K562 (cell line): ENCODE data around the gene HEXIM2. TPM values are rescaled to one million over a fixed set of nuclear protein-coding genes. Genes with fewer than 3 reads are reported as not detected.
A peak's percentile ranks its signal among the peaks of the same experiment; 100 is the strongest.

Source experiments
- CBFA2T2 ChIP-seq: fragments of 450-650 bp; conservative IDR thresholded peaks from 2 replicates; pipeline ENCODE4 v1.6.1; 2017; ENCODE audit warnings: mild to moderate bottlenecking
- CBFA2T3 ChIP-seq: fragments of 450-650 bp; IDR thresholded peaks from 2 replicates; pipeline ENCODE4 v1.6.1; 2017
- CREM ChIP-seq: IDR thresholded peaks from 2 replicates; pipeline ENCODE4 v1.6.1; 2014; ENCODE audit warnings: antibody characterized with exemption, low read depth
- ETV1 ChIP-seq: fragments of 450-650 bp; conservative IDR thresholded peaks from 2 replicates; pipeline ENCODE4 v1.6.1; 2016; ENCODE audit warnings: missing genetic modification characterization, control low read depth, low read depth, missing compliant biosample characterization
- FOXJ3 ChIP-seq: sonication (generic); formaldehyde crosslinking; IDR thresholded peaks from 2 replicates; pipeline ENCODE4 v1.4.0; 2020; ENCODE audit warnings: mild to moderate bottlenecking, missing genetic modification reagents
- GTF2E2 ChIP-seq: fragments of 200-800 bp; sonication (Bioruptor generic); IDR thresholded peaks from 2 replicates; pipeline ENCODE4 v1.6.1; 2016; ENCODE audit warnings: missing genetic modification characterization, missing compliant biosample characterization
- HNRNPL ChIP-seq: fragments of 200-400 bp; formaldehyde crosslinking; IDR thresholded peaks from 2 replicates; pipeline ENCODE4 v1.6.1; 2017; ENCODE audit warnings: low read depth, mild to moderate bottlenecking, low read length
- KDM4B ChIP-seq, 2 experiments: fragments of 450-650 bp in 1 of 2; sonication (generic) in 1 of 2; IDR thresholded peaks; 2 replicates each; pipeline ENCODE4 v1.6.1; 2016 to 2017; ENCODE audit warnings: borderline replicate concordance in 2 of 2, antibody characterized with exemption in 1 of 2, low read depth in 1 of 2, mild to moderate bottlenecking in 1 of 2
- PHF21A ChIP-seq: fragments of 450-650 bp; IDR thresholded peaks from 2 replicates; pipeline ENCODE4 v1.6.1; 2017; ENCODE audit warnings: low read depth, borderline replicate concordance
- RFX7 ChIP-seq: fragments of 250-450 bp; sonication (Bioruptor Pico); IDR thresholded peaks from 2 replicates; pipeline ENCODE4 v1.5.1; 2021; ENCODE audit warnings: mild to moderate bottlenecking
- TAL1 ChIP-seq: fragments of 450-650 bp; IDR thresholded peaks from 2 replicates; pipeline ENCODE4 v1.6.1; 2016; ENCODE audit warnings: mild to moderate bottlenecking
- TCF7 ChIP-seq: sonication (generic); IDR thresholded peaks from 2 replicates; pipeline ENCODE4 v1.6.1; 2016; ENCODE audit warnings: antibody characterized with exemption, borderline replicate concordance
- ZNF347 ChIP-seq: fragments of 450-650 bp; formaldehyde crosslinking; IDR thresholded peaks from 2 replicates; pipeline ENCODE4 v1.4.0; 2020; ENCODE audit warnings: low read depth, mild to moderate bottlenecking, moderate library complexity
- ZNF696 ChIP-seq: fragments of 250-450 bp; sonication (Bioruptor Pico); conservative IDR thresholded peaks from 2 replicates; pipeline ENCODE4 v1.4.0; 2020; ENCODE audit warnings: mild to moderate bottlenecking, moderate library complexity
- ZNF764 ChIP-seq: fragments of 250-450 bp; sonication (Bioruptor Pico); IDR thresholded peaks from 2 replicates; pipeline ENCODE4 v1.4.0; 2020; ENCODE audit warnings: low read depth, mild to moderate bottlenecking, moderate library complexity
- polyA plus RNA-seq, 8 experiments: library from polyadenylated mRNA; depleted of rRNA in 4 of 8; stranded (reverse) in 5 of 8; unstranded in 3 of 8; fragments of >200 nt; fragmentation: Nextera tagmentation in 2 of 8; fragmentation: Illumina TruSeq in 1 of 8; extraction: Ambion mirVana in 2 of 8; extraction: Trizol in 1 of 8; gene quantifications; 2 replicates each; pipeline versions ENCODE4 v1.2.1 to v1.2.3, GENCODE V29; 2011 to 2014; ENCODE audit warnings: inconsistent platforms in 1 of 8, missing spikeins in 1 of 8
- total RNA-seq, 7 experiments: library from RNA; depleted of rRNA in 6 of 7; stranded (reverse); fragments of >200 nt in 6 of 7; fragmentation: Illumina TruSeq in 2 of 7; extraction: Trizol in 2 of 7; gene quantifications; 2 replicates each; pipeline versions ENCODE4 v1.2.1 to v1.2.3, GENCODE V29; 2011 to 2021; ENCODE audit warnings: low replicate concordance in 1 of 7
- TF ChIP-seq, protein P1 (sequence below): sonication (generic); IDR thresholded peaks from 2 replicates; pipeline ENCODE4 v1.6.1; 2016
- TF ChIP-seq, protein P2 (sequence below): fragments of 450-650 bp; formaldehyde crosslinking; IDR thresholded peaks from 2 replicates; pipeline ENCODE4 v1.4.0; 2022; ENCODE audit warnings: mild to moderate bottlenecking, moderate library complexity
- TF ChIP-seq, protein P3 (sequence below): fragments of 450-650 bp; IDR thresholded peaks from 2 replicates; pipeline ENCODE4 v1.7.0; 2016; ENCODE audit warnings: borderline replicate concordance
- TF ChIP-seq, protein P4 (sequence below): sonication (generic); formaldehyde crosslinking; IDR thresholded peaks from 2 replicates; pipeline ENCODE4 v1.8.0; 2022; ENCODE audit warnings: mild to moderate bottlenecking, low read depth, missing genetic modification reagents
- TF ChIP-seq, protein P5 (sequence below), 2 experiments: fragments of 450-650 bp; IDR thresholded peaks; 2 replicates each; pipeline ENCODE4 v1.6.1; 2016

Gene HEXIM2
- total and polyA plus RNA-seq, 9 of the 15 experiments (the other 6 are each of a cell fraction or from before 2014, with no cell fraction given), result 0.69 to 3.4 (median 1.1) TPM; not detected in 2

DNA sequence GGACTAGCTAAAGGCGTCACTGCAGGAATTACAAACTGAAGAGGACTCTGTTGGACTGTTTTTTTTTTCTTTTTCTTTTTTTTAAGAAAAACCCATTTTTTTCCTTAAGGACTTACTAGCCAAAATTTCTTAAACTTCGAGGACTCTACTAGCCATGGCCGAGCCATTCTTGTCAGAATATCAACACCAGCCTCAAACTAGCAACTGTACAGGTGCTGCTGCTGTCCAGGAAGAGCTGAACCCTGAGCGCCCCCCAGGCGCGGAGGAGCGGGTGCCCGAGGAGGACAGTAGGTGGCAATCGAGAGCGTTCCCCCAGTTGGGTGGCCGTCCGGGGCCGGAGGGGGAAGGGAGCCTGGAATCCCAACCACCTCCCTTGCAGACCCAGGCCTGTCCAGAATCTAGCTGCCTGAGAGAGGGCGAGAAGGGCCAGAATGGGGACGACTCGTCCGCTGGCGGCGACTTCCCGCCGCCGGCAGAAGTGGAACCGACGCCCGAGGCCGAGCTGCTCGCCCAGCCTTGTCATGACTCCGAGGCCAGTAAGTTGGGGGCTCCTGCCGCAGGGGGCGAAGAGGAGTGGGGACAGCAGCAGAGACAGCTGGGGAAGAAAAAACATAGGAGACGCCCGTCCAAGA, 12.5 kb upstream of the HEXIM2 start (continued):
- TF ChIP-seq, protein P1, sequence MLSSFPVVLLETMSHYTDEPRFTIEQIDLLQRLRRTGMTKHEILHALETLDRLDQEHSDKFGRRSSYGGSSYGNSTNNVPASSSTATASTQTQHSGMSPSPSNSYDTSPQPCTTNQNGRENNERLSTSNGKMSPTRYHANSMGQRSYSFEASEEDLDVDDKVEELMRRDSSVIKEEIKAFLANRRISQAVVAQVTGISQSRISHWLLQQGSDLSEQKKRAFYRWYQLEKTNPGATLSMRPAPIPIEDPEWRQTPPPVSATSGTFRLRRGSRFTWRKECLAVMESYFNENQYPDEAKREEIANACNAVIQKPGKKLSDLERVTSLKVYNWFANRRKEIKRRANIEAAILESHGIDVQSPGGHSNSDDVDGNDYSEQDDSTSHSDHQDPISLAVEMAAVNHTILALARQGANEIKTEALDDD, result 0 out of 2 replicates have a peak, but pooled peaks have one; percentile 9
- no peak for TF ChIP-seq GTF2E2
- TF ChIP-seq, protein P2, sequence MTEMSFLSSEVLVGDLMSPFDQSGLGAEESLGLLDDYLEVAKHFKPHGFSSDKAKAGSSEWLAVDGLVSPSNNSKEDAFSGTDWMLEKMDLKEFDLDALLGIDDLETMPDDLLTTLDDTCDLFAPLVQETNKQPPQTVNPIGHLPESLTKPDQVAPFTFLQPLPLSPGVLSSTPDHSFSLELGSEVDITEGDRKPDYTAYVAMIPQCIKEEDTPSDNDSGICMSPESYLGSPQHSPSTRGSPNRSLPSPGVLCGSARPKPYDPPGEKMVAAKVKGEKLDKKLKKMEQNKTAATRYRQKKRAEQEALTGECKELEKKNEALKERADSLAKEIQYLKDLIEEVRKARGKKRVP (CRISPR knock-in tag), result no peak
- TF ChIP-seq HNRNPL, result no peak
- TF ChIP-seq ZNF764 (CRISPR knock-in tag), result no peak
- TF ChIP-seq KDM4B (IDR thresholded peaks at IDR 0.05; ENCODE audit: borderline replicate concordance in 2 of 2, low read depth in 1 of 2), result no peak
- TF ChIP-seq, protein P3, sequence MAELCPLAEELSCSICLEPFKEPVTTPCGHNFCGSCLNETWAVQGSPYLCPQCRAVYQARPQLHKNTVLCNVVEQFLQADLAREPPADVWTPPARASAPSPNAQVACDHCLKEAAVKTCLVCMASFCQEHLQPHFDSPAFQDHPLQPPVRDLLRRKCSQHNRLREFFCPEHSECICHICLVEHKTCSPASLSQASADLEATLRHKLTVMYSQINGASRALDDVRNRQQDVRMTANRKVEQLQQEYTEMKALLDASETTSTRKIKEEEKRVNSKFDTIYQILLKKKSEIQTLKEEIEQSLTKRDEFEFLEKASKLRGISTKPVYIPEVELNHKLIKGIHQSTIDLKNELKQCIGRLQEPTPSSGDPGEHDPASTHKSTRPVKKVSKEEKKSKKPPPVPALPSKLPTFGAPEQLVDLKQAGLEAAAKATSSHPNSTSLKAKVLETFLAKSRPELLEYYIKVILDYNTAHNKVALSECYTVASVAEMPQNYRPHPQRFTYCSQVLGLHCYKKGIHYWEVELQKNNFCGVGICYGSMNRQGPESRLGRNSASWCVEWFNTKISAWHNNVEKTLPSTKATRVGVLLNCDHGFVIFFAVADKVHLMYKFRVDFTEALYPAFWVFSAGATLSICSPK, result no peak
- TF ChIP-seq RFX7 (CRISPR knock-in tag), result no peak
- TF ChIP-seq, protein P4, sequence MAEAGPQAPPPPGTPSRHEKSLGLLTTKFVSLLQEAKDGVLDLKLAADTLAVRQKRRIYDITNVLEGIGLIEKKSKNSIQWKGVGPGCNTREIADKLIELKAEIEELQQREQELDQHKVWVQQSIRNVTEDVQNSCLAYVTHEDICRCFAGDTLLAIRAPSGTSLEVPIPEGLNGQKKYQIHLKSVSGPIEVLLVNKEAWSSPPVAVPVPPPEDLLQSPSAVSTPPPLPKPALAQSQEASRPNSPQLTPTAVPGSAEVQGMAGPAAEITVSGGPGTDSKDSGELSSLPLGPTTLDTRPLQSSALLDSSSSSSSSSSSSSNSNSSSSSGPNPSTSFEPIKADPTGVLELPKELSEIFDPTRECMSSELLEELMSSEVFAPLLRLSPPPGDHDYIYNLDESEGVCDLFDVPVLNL (CRISPR knock-in tag), result no peak
- TF ChIP-seq, protein P5, sequence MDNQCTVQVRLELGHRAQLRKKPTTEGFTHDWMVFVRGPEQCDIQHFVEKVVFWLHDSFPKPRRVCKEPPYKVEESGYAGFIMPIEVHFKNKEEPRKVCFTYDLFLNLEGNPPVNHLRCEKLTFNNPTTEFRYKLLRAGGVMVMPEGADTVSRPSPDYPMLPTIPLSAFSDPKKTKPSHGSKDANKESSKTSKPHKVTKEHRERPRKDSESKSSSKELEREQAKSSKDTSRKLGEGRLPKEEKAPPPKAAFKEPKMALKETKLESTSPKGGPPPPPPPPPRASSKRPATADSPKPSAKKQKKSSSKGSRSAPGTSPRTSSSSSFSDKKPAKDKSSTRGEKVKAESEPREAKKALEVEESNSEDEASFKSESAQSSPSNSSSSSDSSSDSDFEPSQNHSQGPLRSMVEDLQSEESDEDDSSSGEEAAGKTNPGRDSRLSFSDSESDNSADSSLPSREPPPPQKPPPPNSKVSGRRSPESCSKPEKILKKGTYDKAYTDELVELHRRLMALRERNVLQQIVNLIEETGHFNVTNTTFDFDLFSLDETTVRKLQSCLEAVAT (IDR thresholded peaks at IDR 0.05), result no peak
- TF ChIP-seq CREM, result peak; percentile 51
- 0 out of 2 replicates have a peak, but pooled peaks have one; percentile 6 for TF ChIP-seq ETV1 (tag)
- no peak for TF ChIP-seq TCF7
- TF ChIP-seq ZNF347 (CRISPR knock-in tag), result no peak
- TF ChIP-seq FOXJ3, result no peak
- no peak for TF ChIP-seq CBFA2T3
- no peak for TF ChIP-seq ZNF696
- 0 out of 2 replicates have a peak, but pooled peaks have one; percentile 36 for TF ChIP-seq PHF21A
- no peak for TF ChIP-seq TAL1
- TF ChIP-seq CBFA2T2, result no peak
